Measurements from ENCODE around the gene KAT2B.

GRCh38 chr3:20043825-20044224 is 3.6 kb downstream of the KAT2B start:
- no peak for TF ChIP-seq ZNF274 (CRISPR knock-in tag; IDR thresholded peaks at IDR 0.05)
- no peak for TF ChIP-seq MAZ (IDR thresholded peaks at IDR 0.05; ENCODE audit: borderline replicate concordance, low read depth, low read length)
- TF ChIP-seq MAZ (CRISPR knock-in tag; IDR thresholded peaks at IDR 0.05; ENCODE audit: low read depth), result no peak
- no peak for TF ChIP-seq SOX6 (IDR thresholded peaks at IDR 0.05)
- TF ChIP-seq SOX6 (CRISPR knock-in tag; IDR thresholded peaks at IDR 0.05), result no peak
- TF ChIP-seq LRRFIP1 (CRISPR knock-in tag; conservative IDR thresholded peaks at IDR 0.05), result no peak
- TF ChIP-seq PBX3 (CRISPR knock-in tag; IDR thresholded peaks at IDR 0.05; ENCODE audit: borderline replicate concordance), result no peak
